ENCODE results near the gene PCSK5. TPM values are rescaled to one million over a fixed set of nuclear protein-coding genes. Genes with fewer than 3 reads are reported as not detected.

PCSK5 gene
- polyA plus RNA-seq, 1 experiment: 1.6 TPM

GRCh38 chr9:75891771-75892215, 1.3 kb downstream of the PCSK5 start:
- TF ChIP-seq, protein P1, sequence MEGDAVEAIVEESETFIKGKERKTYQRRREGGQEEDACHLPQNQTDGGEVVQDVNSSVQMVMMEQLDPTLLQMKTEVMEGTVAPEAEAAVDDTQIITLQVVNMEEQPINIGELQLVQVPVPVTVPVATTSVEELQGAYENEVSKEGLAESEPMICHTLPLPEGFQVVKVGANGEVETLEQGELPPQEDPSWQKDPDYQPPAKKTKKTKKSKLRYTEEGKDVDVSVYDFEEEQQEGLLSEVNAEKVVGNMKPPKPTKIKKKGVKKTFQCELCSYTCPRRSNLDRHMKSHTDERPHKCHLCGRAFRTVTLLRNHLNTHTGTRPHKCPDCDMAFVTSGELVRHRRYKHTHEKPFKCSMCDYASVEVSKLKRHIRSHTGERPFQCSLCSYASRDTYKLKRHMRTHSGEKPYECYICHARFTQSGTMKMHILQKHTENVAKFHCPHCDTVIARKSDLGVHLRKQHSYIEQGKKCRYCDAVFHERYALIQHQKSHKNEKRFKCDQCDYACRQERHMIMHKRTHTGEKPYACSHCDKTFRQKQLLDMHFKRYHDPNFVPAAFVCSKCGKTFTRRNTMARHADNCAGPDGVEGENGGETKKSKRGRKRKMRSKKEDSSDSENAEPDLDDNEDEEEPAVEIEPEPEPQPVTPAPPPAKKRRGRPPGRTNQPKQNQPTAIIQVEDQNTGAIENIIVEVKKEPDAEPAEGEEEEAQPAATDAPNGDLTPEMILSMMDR (IDR thresholded peaks at IDR 0.05; ENCODE audit: low read depth, low read length): no peak
- ChIA-PET CTCF (interaction anchor here (1.1 kb wide), 1 partner anchor 210 kb away, joined by 4 read pairs; no protein-coding TSS in a partner anchor), POLR2A (no interaction called here)
- Histone ChIP-seq H3K4me3 (ENCODE audit: low read depth, low read length) (peak overlapping the region; percentile 71), H3K9me3 (ENCODE audit: control insufficient read depth, insufficient read depth, low read length) (peaks cover 6% of the 10 kb centered on the region; the same call in 1 of the 2 replicates), H3K27me3 (ENCODE audit: control insufficient read depth, insufficient read depth, low read length) (peaks cover 24% of the 10 kb centered on the region), H3K27ac (ENCODE audit: low read depth, low read length) (no peak overlapping the region)
- no peak for DNase-seq (ENCODE audit: low read depth, low spot score)

DNA sequence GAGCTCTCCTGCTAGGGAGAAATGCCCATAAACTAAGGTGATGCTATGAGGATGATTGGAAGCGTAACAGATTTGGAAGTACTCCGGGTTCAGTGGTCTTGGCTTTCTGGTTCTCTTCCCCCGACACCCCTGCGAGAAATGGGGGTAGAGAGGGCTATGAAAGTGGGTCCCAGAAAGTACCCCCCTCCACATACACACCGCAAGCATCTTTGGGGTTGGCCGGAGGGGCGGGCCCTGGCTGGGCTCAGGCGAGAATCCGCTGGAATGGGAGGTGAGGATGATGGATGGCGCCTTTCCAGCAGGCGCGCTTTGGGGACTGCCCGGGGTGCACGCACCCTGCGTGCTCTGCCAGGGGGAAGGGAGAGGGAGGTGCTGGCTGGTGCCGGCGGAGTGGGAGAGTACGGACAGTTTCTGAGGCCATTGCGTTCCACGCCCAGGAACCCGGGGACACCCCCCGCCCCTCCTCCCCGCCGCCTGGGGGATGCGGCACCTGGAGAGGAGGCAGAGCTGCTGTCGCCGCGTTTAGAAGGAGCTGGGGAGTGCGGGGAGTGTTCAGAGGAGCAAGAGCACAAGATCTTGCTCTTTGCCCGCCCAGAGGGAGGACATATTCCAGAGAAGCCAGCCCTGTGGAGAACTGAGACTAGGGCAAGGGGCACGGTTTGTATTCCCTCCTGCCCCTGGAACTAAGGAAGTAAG, 1.9 kb downstream of the PCSK5 start:
- H3K27me3 ChIP-seq (ENCODE audit: control insufficient read depth, insufficient read depth, low read length): peaks cover 24% of the 10 kb centered on the region
- peak overlapping the region; percentile 71 for H3K4me3 ChIP-seq (ENCODE audit: low read depth, low read length)
- peaks cover 6% of the 10 kb centered on the region; the same call in 1 of the 2 replicates for H3K9me3 ChIP-seq (ENCODE audit: control insufficient read depth, insufficient read depth, low read length)
- ChIA-PET POLR2A (no interaction called here), CTCF (no interaction called here)
- DNase-seq (ENCODE audit: low read depth, low spot score): no peak
- TF ChIP-seq, protein P1 (IDR thresholded peaks at IDR 0.05; ENCODE audit: low read depth, low read length): no peak
- no peak overlapping the region for H3K27ac ChIP-seq (ENCODE audit: low read depth, low read length)

GRCh38 chr9:75893106-75893505, 2.6 kb downstream of the PCSK5 start:
- TF ChIP-seq, protein P1 (IDR thresholded peaks at IDR 0.05; ENCODE audit: low read depth, low read length): no peak
- Histone ChIP-seq H3K4me3 (ENCODE audit: low read depth, low read length) (no peak overlapping the region), H3K27me3 (ENCODE audit: control insufficient read depth, insufficient read depth, low read length) (peaks cover 24% of the 10 kb centered on the region), H3K27ac (ENCODE audit: low read depth, low read length) (no peak overlapping the region), H3K9me3 (ENCODE audit: control insufficient read depth, insufficient read depth, low read length) (peaks cover 6% of the 10 kb centered on the region; the same call in 1 of the 2 replicates)
- DNase-seq (ENCODE audit: low read depth, low spot score): no peak
- ChIA-PET CTCF (interaction anchor here (0.6 to 1.1 kb wide), 2 partner anchors 410 to 480 kb away, joined by 3 read pairs; no protein-coding TSS in a partner anchor), POLR2A (no interaction called here)

DNA sequence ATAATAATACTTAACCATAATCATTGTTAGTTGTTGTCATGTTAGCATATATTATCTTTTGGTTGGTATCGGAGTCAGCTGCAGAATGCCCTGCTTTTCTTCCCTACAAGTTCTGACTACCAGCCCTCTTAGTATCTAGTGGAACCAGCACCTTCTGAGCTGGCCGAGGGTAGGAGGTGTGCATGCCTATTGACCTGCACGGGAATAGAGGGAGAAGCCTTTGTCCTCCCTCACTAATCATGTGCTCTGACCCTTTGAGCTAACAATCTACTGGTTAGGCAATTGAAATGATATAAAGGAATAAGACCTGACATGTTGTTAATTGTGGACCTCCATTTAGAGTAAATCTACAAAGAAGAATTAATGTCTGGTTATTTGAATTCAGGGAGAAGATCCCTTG, 4.1 kb downstream of the PCSK5 start:
- Histone ChIP-seq H3K27me3 (ENCODE audit: control insufficient read depth, insufficient read depth, low read length) (peaks cover 24% of the 10 kb centered on the region), H3K4me3 (ENCODE audit: low read depth, low read length) (no peak overlapping the region), H3K27ac (ENCODE audit: low read depth, low read length) (no peak overlapping the region), H3K9me3 (ENCODE audit: control insufficient read depth, insufficient read depth, low read length) (peaks cover 6% of the 10 kb centered on the region; the same call in 1 of the 2 replicates)
- TF ChIP-seq, protein P1 (IDR thresholded peaks at IDR 0.05; ENCODE audit: low read depth, low read length): no peak
- POLR2A ChIA-PET: no interaction called here
- no peak for DNase-seq (ENCODE audit: low read depth, low spot score)
- CTCF ChIA-PET: no interaction called here

- CTCF ChIA-PET: no interaction called here
Measured at GRCh38 chr9:75895112-75895511, 4.6 kb downstream of the PCSK5 start.

More at GRCh38 chr9:75895112-75895511, 4.6 kb downstream of the PCSK5 start:
- DNase-seq (ENCODE audit: low read depth, low spot score): no peak
- H3K27me3 ChIP-seq (ENCODE audit: control insufficient read depth, insufficient read depth, low read length): peaks cover 24% of the 10 kb centered on the region
- TF ChIP-seq, protein P1 (IDR thresholded peaks at IDR 0.05; ENCODE audit: low read depth, low read length): no peak
- H3K27ac ChIP-seq (ENCODE audit: low read depth, low read length): no peak overlapping the region
- H3K4me3 ChIP-seq (ENCODE audit: low read depth, low read length): no peak overlapping the region
- H3K9me3 ChIP-seq (ENCODE audit: control insufficient read depth, insufficient read depth, low read length): peaks cover 6% of the 10 kb centered on the region; the same call in 1 of the 2 replicates
- POLR2A ChIA-PET: no interaction called here
